ENCODE measurements around the gene EDC4. TPM values are rescaled to one million over a fixed set of nuclear protein-coding genes. Genes with fewer than 3 reads are reported as not detected.

EDC4 gene
- total and polyA plus RNA-seq, 2 of the 13 experiments (the other 11 are each of a cell fraction or from before 2014, with no cell fraction given), result 51.4 to 59.1 TPM

DNA sequence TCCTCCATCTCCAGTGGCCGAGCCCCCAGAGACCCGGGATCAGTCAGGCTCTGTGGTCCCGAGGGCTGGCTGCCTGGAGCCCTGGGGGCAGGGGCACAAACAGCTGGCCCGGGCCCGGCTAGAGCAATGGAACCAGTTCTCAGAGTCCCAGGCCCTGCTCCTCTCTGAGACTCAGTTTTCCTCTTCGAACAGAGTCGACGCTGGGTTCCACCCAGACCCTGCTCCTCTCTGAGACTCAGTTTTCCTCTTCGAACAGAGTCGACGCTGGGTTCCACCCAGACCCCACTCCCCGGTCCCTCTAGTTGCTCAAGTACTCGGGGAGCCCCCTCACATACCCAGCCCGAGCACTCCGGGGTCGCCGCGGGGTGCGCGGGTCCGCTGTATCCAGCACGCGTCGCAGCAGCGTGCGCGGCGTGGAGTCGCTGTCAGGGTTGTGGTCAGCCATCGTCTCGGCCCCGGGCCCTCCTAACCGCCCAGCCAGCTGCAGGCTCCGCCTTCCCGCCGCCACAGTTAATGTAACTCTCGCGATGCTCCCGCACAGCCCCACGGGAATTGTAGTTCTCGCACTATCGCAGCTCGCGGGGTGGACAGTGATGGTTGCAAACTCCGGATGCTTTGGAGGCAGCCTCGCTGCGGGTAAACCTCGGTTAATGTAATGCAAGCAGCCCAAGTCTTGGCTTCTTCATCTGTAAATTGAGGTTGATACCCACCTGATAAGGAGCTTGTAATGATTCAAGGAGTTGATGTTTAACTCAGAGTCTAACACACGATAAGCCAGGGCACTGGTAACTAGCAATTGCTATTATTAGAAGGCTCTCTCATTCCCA, 39.2 kb upstream of the EDC4 start (continued):
- no peak for TF ChIP-seq SP2 (CRISPR knock-in tag; IDR thresholded peaks at IDR 0.05)
- TF ChIP-seq, protein P1, sequence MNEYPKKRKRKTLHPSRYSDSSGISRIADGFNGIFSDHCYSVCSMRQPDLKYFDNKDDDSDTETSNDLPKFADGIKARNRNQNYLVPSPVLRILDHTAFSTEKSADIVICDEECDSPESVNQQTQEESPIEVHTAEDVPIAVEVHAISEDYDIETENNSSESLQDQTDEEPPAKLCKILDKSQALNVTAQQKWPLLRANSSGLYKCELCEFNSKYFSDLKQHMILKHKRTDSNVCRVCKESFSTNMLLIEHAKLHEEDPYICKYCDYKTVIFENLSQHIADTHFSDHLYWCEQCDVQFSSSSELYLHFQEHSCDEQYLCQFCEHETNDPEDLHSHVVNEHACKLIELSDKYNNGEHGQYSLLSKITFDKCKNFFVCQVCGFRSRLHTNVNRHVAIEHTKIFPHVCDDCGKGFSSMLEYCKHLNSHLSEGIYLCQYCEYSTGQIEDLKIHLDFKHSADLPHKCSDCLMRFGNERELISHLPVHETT (CRISPR knock-in tag; conservative IDR thresholded peaks at IDR 0.05), result 0 out of 2 replicates have a peak, but pooled peaks have one; percentile 51
- peak; percentile 96; the same call in 1 of the 2 replicates for TF ChIP-seq ZNF614 (CRISPR knock-in tag; IDR thresholded peaks at IDR 0.05; ENCODE audit: borderline replicate concordance)
- peak; percentile 37 for TF ChIP-seq AGO2 (optimal IDR thresholded peaks at IDR 0.05; ENCODE audit: low read depth, low read length)
- TF ChIP-seq ZNF33B (CRISPR knock-in tag; IDR thresholded peaks at IDR 0.05), result peak; percentile 78
- 0 out of 2 replicates have a peak, but pooled peaks have one; percentile 45 for TF ChIP-seq ZNF275 (CRISPR knock-in tag; IDR thresholded peaks at IDR 0.05; ENCODE audit: borderline replicate concordance)
- TF ChIP-seq, protein P2, sequence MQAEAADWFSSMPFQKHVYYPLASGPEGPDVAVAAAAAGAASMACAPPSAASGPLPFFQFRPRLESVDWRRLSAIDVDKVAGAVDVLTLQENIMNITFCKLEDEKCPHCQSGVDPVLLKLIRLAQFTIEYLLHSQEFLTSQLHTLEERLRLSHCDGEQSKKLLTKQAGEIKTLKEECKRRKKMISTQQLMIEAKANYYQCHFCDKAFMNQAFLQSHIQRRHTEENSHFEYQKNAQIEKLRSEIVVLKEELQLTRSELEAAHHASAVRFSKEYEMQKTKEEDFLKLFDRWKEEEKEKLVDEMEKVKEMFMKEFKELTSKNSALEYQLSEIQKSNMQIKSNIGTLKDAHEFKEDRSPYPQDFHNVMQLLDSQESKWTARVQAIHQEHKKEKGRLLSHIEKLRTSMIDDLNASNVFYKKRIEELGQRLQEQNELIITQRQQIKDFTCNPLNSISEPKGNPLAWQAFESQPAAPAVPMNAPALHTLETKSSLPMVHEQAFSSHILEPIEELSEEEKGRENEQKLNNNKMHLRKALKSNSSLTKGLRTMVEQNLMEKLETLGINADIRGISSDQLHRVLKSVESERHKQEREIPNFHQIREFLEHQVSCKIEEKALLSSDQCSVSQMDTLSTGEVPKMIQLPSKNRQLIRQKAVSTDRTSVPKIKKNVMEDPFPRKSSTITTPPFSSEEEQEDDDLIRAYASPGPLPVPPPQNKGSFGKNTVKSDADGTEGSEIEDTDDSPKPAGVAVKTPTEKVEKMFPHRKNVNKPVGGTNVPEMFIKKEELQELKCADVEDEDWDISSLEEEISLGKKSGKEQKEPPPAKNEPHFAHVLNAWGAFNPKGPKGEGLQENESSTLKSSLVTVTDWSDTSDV (CRISPR knock-in tag; IDR thresholded peaks at IDR 0.05), result peak; percentile 86; the same call in 1 of the 2 replicates
- no peak for TF ChIP-seq EHMT2 (IDR thresholded peaks at IDR 0.05; ENCODE audit: borderline replicate concordance, low read depth, low read length)
- TF ChIP-seq KLF13 (CRISPR knock-in tag; IDR thresholded peaks at IDR 0.05), result no peak
- TF ChIP-seq ZNF430 (CRISPR knock-in tag; IDR thresholded peaks at IDR 0.05), result peak; percentile 92; the same call in 1 of the 2 replicates
- TF ChIP-seq ZHX1 (CRISPR knock-in tag; IDR thresholded peaks at IDR 0.05; ENCODE audit: low read depth), result peak; percentile 50; the same call in 1 of the 2 replicates
- TF ChIP-seq CREB3 (CRISPR knock-in tag; IDR thresholded peaks at IDR 0.05), result no peak
- TF ChIP-seq ZBTB43 (CRISPR knock-in tag; conservative IDR thresholded peaks at IDR 0.05), result peak; percentile 70; the same call in 1 of the 2 replicates
- TF ChIP-seq MTF2 (CRISPR knock-in tag; IDR thresholded peaks at IDR 0.05; ENCODE audit: borderline replicate concordance), result no peak
- peak; percentile 36; the same call in 1 of the 2 replicates for TF ChIP-seq RAD21 (CRISPR knock-in tag; IDR thresholded peaks at IDR 0.05)
- no peak for TF ChIP-seq TCF7L2 (IDR thresholded peaks at IDR 0.05; ENCODE audit: low read depth, low read length)
- no peak; the same call in 1 of the 2 replicates for TF ChIP-seq ISX (CRISPR knock-in tag; conservative IDR thresholded peaks at IDR 0.05)
